K562 (cell line): ENCODE results near the gene IGFBPL1. TPM values are rescaled to one million over a fixed set of nuclear protein-coding genes. Genes with fewer than 3 reads are reported as not detected.

Source experiments
- ATAC-seq: fragments of 200-7000 bp; cut with Tn5 transposase; 3 replicates; pipeline ENCODE4 v1.9.1; 2020; ENCODE audit warnings: moderate library complexity
- BruUV-seq: library from RNA; stranded (reverse); fragments of 400-500 nt; replicated peaks from 2 replicates; lab custom pipeline; 2021; lab: Mats Ljungman, UMichigan
- CTCF ChIA-PET: fragments of 300-600 bp; formaldehyde crosslinking; extraction: SDS; loops from one replicate; lab custom pipeline; 2021; ENCODE audit warnings: low intra/inter-chr PET ratio; lab: Yijun Ruan, JAX
- POLR2A ChIA-PET: fragments of 300-600, 350-650 bp; sonication (Branson Sonifier 250); formaldehyde crosslinking; extraction: SDS; loops from one replicate; lab custom pipeline; 2021; ENCODE audit warnings: antibody characterized with exemption, inconsistent platforms; lab: Yijun Ruan, JAX
- DNase-seq, 4 experiments: peaks; one replicate each; pipeline versions ENCODE4 v3.0.0 to v3.0.0-alpha.2; 2011 to 2018; ENCODE audit warnings: low spot score in 3 of 4, mixed read lengths in 3 of 4; ENCODE audit errors: extremely low read depth in 1 of 4
- FAIRE-seq: peaks from 2 replicates; lab custom pipeline; 2011; peaks lifted over from hg19 to GRCh38; lab: Jason Lieb, UNC
- H2AFZ ChIP-seq: 2 replicates; pipeline ENCODE4 v1.6.0; 2011; ENCODE audit warnings: low read depth, low read length, control low read depth, inconsistent platforms
- H3K27ac ChIP-seq: fragments of 200-600 bp; 3 replicates; pipeline ENCODE4 v1.8.0; 2011; ENCODE audit warnings: low read depth, mild to moderate bottlenecking, control low read depth, inconsistent platforms, low read length, moderate library complexity, mixed read lengths; ENCODE audit errors: extremely low read depth
- H3K27me3 ChIP-seq, 2 experiments: fragments of 300-600 bp in 1 of 2; 2 replicates in 1 of 2; 3 replicates in 1 of 2; pipeline versions ENCODE4 v1.6.0 to v1.8.0; 2011; ENCODE audit warnings: inconsistent platforms in 2 of 2, low read length in 2 of 2, mild to moderate bottlenecking in 1 of 2, mixed read lengths in 1 of 2, moderate library complexity in 1 of 2; ENCODE audit not compliant: control insufficient read depth in 2 of 2, insufficient read depth in 2 of 2
- H3K36me3 ChIP-seq: fragments of 300-600 bp; 3 replicates; pipeline ENCODE4 v1.8.0; 2011; ENCODE audit warnings: mild to moderate bottlenecking, low read length, inconsistent platforms; ENCODE audit not compliant: control insufficient read depth, insufficient read depth
- H3K4me1 ChIP-seq, 2 experiments: fragments of 200-600 bp in 1 of 2; replicated peaks in 1 of 2; 2 replicates in 1 of 2; 3 replicates in 1 of 2; pipeline versions ENCODE4 v1.5.1 to v1.8.0; 2011; ENCODE audit warnings: inconsistent platforms in 2 of 2, low read length in 2 of 2, mild to moderate bottlenecking in 1 of 2, mixed read lengths in 1 of 2, moderate library complexity in 1 of 2; ENCODE audit not compliant: control insufficient read depth in 2 of 2, insufficient read depth in 2 of 2
- H3K4me2 ChIP-seq: 2 replicates; pipeline ENCODE4 v1.6.1; 2011; ENCODE audit warnings: low read length, control low read depth, inconsistent platforms, mixed read lengths; ENCODE audit not compliant: insufficient read depth
- H3K4me3 ChIP-seq: fragments of 200-600 bp; sonication (generic), shearing (Covaris generic); 2 replicates; pipeline ENCODE4 v1.5.1; 2016; ENCODE audit warnings: control low read depth, inconsistent platforms
- H3K79me2 ChIP-seq: fragments of 200-600 bp; 3 replicates; pipeline ENCODE4 v1.8.0; 2011; ENCODE audit warnings: low read length, inconsistent platforms; ENCODE audit not compliant: control insufficient read depth, insufficient read depth
- H3K9ac ChIP-seq, 2 experiments: 2 replicates each; pipeline versions ENCODE4 v1.6.0 to v1.6.1; 2011; ENCODE audit warnings: low read depth in 2 of 2, low read length in 2 of 2, control low read depth in 1 of 2, inconsistent platforms in 1 of 2, mild to moderate bottlenecking in 1 of 2, mixed read lengths in 1 of 2; ENCODE audit not compliant: insufficient read depth in 1 of 2
- H3K9me1 ChIP-seq: one replicate; pipeline ENCODE4 v1.6.0; 2011; ENCODE audit warnings: inconsistent platforms, mild to moderate bottlenecking, low read length, moderate library complexity; ENCODE audit not compliant: control insufficient read depth, insufficient read depth
- H3K9me3 ChIP-seq: replicated peaks from 2 replicates; pipeline ENCODE4 v1.5.1; 2011; ENCODE audit warnings: low read depth, low read length, inconsistent platforms; ENCODE audit not compliant: control insufficient read depth, insufficient read depth
- H4K20me1 ChIP-seq: replicated peaks from 2 replicates; pipeline ENCODE4 v1.6.1; 2011; ENCODE audit warnings: low read length, inconsistent platforms, mixed read lengths; ENCODE audit not compliant: control insufficient read depth, insufficient read depth
- ELF1 ChIP-seq: fragments of 200-800 bp; sonication (Bioruptor generic); IDR thresholded peaks from 2 replicates; pipeline ENCODE4 v1.6.1; 2016; ENCODE audit warnings: missing genetic modification characterization, missing compliant biosample characterization
- KLF1 ChIP-seq: fragments of 450-650 bp; IDR thresholded peaks from 2 replicates; pipeline ENCODE4 v1.6.1; 2016; ENCODE audit warnings: missing genetic modification characterization, missing compliant biosample characterization
- NCOA2 ChIP-seq, 2 experiments: fragments of 450-650 bp; IDR thresholded peaks; 2 replicates each; pipeline ENCODE4 v1.6.1; 2018; ENCODE audit warnings: mild to moderate bottlenecking in 2 of 2, moderate library complexity in 1 of 2; ENCODE audit not compliant: partially characterized antibody in 2 of 2
- SPI1 ChIP-seq: IDR thresholded peaks from 2 replicates; pipeline ENCODE4 v1.6.1; 2011; ENCODE audit warnings: low read depth, low read length, control low read depth, borderline replicate concordance
- ZMIZ1 ChIP-seq, 2 experiments: fragments of 150-350 bp in 1 of 2; IDR thresholded peaks; 2 replicates each; pipeline ENCODE4 v1.6.1; 2012 to 2016; ENCODE audit warnings: low read depth in 2 of 2, low read length in 2 of 2, mild to moderate bottlenecking in 1 of 2, moderate library complexity in 1 of 2
- ZNF12 ChIP-seq: sonication (generic); formaldehyde crosslinking; IDR thresholded peaks from 2 replicates; pipeline ENCODE4 v1.4.0; 2020; ENCODE audit warnings: mild to moderate bottlenecking, missing genetic modification reagents
- WGBS: fragments of 100-300 bp; shearing (Covaris generic); methylation state at CpG from one replicate; pipeline ENCODE4 v1.1.6; 2016; ENCODE audit warnings: low coverage, mixed read lengths; ENCODE audit not compliant: insufficient coverage; ENCODE audit errors: missing lambda C conversion rate; 5-methylcytosine and 5-hydroxymethylcytosine counted together
- in situ Hi-C: fragments of 300-500 bp; cut with MboI; formaldehyde crosslinking; loops from 4 replicates; pipeline ENCODE4 v1.15.0; 2018; ENCODE audit warnings: inconsistent platforms, mixed read lengths
- intact Hi-C: fragments of 100-400 bp; cut with micrococcal nuclease; formaldehyde crosslinking; loops from 2 replicates; pipeline ENCODE4 v1.14.2; 2022
- polyA plus RNA-seq, 8 experiments: library from polyadenylated mRNA; depleted of rRNA in 4 of 8; stranded (reverse) in 5 of 8; unstranded in 3 of 8; fragments of >200 nt; fragmentation: Nextera tagmentation in 2 of 8; fragmentation: Illumina TruSeq in 1 of 8; extraction: Ambion mirVana in 2 of 8; extraction: Trizol in 1 of 8; gene quantifications; 2 replicates each; pipeline versions ENCODE4 v1.2.1 to v1.2.3, GENCODE V29; 2011 to 2014; ENCODE audit warnings: inconsistent platforms in 1 of 8, missing spikeins in 1 of 8
- total RNA-seq, 7 experiments: library from RNA; depleted of rRNA in 6 of 7; stranded (reverse); fragments of >200 nt in 6 of 7; fragmentation: Illumina TruSeq in 2 of 7; extraction: Trizol in 2 of 7; gene quantifications; 2 replicates each; pipeline versions ENCODE4 v1.2.1 to v1.2.3, GENCODE V29; 2011 to 2021; ENCODE audit warnings: low replicate concordance in 1 of 7

IGFBPL1 gene
- total and polyA plus RNA-seq, 9 of the 15 experiments (the other 6 are each of a cell fraction or from before 2014, with no cell fraction given): not detected

GRCh38 chr9:38437193-38437823, 13.1 kb upstream of the IGFBPL1 start:
- Histone ChIP-seq H3K4me2 (no peak overlapping the region), H3K27me3 (peaks cover 0 to 30% of the 10 kb centered on the region in 2 experiments; a peak in 2 of 5 replicates), H2AFZ (no peak overlapping the region), H3K36me3 (no peaks in the 10 kb centered on the region), H3K4me3 (no peak overlapping the region), H3K4me1 (no peaks in the 10 kb centered on the region), H3K79me2 (no peaks in the 10 kb centered on the region), H3K9ac (no peak overlapping the region), H4K20me1 (0 out of 2 replicates have a peak, but pooled peaks cover 2% of the 10 kb centered on the region), H3K27ac (no peak overlapping the region), H3K9me1 (no peaks in the 10 kb centered on the region), H3K9me3 (no peaks in the 10 kb centered on the region)
- ChIA-PET POLR2A (interaction anchor here (1.0 kb wide), 1 partner anchor 21 kb away, joined by 4 read pairs; no protein-coding TSS in a partner anchor), CTCF (no interaction called here)
- in situ Hi-C loops (no loop called here), intact Hi-C loops (no loop called here)
- no peak for ATAC-seq
- BruUV-seq: no TSS peak
- no peak for DNase-seq
- TF ChIP-seq KLF1 (tag): no peak
- TF ChIP-seq ELF1: peak; percentile 30; the same call in 1 of the 2 replicates
- TF ChIP-seq SPI1: peak; percentile 89
- WGBS: 3% methylated on average over 11 of the region's 11 CpGs
- no peak for FAIRE-seq

- in situ Hi-C loops (no loop called here), intact Hi-C loops (no loop called here)
- DNase-seq (no peak), FAIRE-seq (no peak), ATAC-seq (no peak)
- no TSS peak for BruUV-seq
- Histone ChIP-seq H3K9ac (no peak overlapping the region), H3K4me2 (no peak overlapping the region), H3K9me1 (no peaks in the 10 kb centered on the region), H4K20me1 (0 out of 2 replicates have a peak, but pooled peaks cover 2% of the 10 kb centered on the region), H3K27me3 (peaks cover 0 to 31% of the 10 kb centered on the region in 2 experiments; a peak in 2 of 5 replicates), H3K4me3 (no peak overlapping the region), H3K27ac (no peak overlapping the region), H3K4me1 (no peaks in the 10 kb centered on the region), H3K36me3 (no peaks in the 10 kb centered on the region), H3K79me2 (no peaks in the 10 kb centered on the region), H2AFZ (no peak overlapping the region), H3K9me3 (no peaks in the 10 kb centered on the region)
- POLR2A ChIA-PET: no interaction called here
- WGBS: 19% methylated on average over 2 of the region's 2 CpGs
- no peak for TF ChIP-seq NCOA2 (IDR thresholded peaks at IDR 0.05; ENCODE audit: partially characterized antibody in 2 of 2)
- TF ChIP-seq ZNF12 (CRISPR knock-in tag): peak; percentile 90
- no peak for TF ChIP-seq ZMIZ1 (IDR thresholded peaks at IDR 0.05; ENCODE audit: low read depth in 2 of 2, low read length in 2 of 2)
- CTCF ChIA-PET: no interaction called here
These were observed 12.5 kb upstream of the IGFBPL1 start for GRCh38 chr9:38436708-38437107.
